CD4-positive, alpha-beta T cell treated with Interleukin-6 at 100 ng/mL for 8 hours (primary cell): ENCODE results near the gene PCGF1.
"Not testable (repeated sequence)": the region's sequence is repeated elsewhere in the genome, so short reads cannot be mapped to it uniquely, and the experiment has no call there.

Experiments used
- DNase-seq: peaks from one replicate; pipeline ENCODE4 v3.0.0-alpha.2; 2020; ENCODE audit warnings: mixed read lengths, low spot score

Gene PCGF1

DNA sequence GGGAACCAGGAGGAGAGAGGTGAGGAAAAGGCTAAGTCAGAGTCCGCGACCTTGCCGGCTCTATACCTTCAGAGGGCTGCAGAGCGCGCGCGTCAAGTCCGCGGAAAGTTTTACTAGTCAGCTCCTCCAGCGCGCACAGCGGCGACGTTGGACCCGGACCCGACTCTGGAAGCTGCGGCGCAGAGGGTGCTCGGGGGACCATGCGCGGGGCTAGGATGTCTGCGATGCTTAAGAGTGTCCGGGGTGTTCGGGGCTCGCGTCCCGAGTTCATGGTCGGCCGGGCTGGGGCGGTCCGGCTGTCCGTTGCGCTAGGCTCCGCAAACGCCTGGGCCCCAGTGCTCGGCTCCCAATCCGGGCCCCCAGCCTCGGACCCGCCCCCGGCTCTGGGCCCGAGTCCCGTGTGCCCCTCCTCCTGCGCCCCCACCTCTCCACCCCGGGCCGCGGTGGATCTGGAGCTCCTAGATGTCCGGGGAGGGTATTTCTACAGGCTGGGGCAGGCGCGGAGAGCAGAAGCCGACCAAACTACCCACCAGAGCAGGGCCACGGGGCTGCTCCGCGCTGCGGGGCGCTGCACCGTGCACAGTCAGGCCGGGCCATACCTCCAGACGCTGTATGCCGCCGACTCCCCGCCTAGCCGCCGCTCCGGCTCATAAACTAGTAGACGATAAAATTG is 8.1 kb downstream of the PCGF1 start, which contains the start of gene LBX2:
Gene LBX2, minus strand, starts transcription at position 337 of the 673 bp plus-strand sequence. Its CDS starts 66 bp downstream, at position 271.
- DNase-seq: no peak

DNA sequence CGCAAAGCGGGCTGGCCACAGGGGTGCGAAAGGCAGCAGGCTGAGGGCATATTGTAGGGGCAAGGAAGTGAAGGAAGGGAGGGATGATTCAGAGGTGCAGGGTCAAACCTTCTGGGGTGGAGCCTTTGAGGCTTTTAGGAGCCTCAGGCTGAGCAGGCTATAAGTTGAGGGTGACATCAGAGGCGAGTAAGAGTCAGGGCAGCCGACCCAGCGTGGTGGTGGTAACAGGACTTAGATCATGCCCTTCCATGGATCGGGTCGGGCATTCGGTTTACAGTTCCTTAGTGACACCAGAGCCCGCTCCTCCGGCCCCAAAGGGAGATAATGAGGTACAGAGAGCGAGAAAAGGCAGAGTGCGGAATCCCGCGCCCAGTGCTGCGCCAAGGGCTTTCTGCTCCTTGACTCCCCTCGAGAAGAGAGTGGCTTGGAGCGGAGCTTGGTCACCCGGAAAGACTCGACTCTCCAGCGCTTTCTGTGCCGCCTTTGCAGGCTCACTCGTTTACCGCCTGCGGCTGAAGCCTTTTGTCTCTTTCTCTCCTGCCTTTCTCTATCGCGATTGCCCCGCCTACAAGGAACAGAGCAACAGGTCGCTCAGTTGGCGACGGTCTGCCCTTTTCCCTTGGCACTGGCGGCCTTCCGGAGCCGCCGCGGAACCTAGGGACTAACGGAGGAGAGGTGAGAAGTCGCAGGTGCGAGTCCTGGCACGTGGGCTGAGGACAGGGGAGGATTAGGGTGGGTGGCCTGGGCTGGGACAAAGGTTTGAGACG is 8.8 kb downstream of the PCGF1 start:
- DNase-seq: no peak

DNA sequence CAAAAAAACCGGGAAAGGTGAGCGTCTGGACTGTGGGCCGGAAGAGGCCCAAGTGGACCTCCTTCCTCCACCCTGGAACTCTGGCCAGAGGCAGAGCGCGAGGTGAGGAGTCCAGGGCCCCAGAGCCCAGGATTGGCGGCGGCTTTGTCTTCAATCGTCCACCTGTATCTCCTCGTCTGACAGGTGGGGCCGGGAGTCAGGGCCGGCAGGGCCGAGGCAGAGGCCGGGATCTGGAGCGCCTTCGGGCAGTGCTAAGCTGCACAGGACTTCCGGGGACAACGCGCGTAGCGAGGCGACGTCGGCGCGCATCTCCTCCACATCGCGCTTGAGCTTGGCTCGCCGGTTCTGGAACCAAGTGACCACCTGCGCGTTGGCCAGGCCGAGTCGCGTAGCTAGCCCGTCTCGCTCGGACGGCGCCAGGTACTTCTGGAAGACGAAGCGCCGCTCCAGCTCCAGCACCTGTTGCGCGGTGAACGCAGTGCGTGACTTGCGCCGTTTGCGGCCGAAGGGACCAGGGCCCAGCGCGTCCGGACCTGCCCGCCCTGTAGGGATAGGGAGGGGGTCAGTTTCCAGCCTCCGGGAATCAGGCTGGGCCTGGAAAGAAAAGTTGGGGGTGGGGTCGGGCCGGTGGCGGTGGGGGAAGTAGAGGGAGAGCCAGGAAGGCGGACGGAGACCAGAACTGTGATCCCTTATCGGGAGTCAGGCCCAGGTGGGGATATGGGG is 9.6 kb downstream of the PCGF1 start:
- no peak for DNase-seq

- DNase-seq: no peak
These were observed 10.3 kb downstream of the PCGF1 start for GRCh38 chr2:74496997-74497776.

GRCh38 chr2:74495440-74495839 is 12.1 kb downstream of the PCGF1 start:
- no peak for DNase-seq

DNA sequence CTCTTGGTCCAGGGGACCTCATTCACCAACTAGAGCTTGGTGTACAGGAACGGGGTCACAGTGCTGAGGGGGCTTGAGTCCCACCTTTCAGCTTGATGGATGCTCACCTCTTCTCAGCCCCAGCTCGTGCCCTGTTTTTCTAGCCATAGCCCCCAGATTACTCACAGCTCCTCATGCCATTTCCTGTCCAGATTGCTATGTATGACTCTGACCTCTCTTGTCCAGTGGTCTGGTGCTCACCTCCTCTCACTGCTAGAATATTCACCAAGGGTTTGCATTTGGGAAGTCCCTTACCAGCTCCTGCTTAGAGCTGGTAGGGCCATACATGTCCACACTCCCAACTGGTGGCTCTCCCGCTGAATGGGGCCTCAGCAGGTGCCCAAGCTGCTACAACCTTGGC is 13.9 kb downstream of the PCGF1 start:
- DNase-seq: no peak

- DNase-seq: no peak
These were observed 15.6 kb downstream of the PCGF1 start for GRCh38 chr2:74491648-74492544.

GRCh38 chr2:74489906-74490305 is 17.6 kb downstream of the PCGF1 start:
- no peak for DNase-seq

DNA sequence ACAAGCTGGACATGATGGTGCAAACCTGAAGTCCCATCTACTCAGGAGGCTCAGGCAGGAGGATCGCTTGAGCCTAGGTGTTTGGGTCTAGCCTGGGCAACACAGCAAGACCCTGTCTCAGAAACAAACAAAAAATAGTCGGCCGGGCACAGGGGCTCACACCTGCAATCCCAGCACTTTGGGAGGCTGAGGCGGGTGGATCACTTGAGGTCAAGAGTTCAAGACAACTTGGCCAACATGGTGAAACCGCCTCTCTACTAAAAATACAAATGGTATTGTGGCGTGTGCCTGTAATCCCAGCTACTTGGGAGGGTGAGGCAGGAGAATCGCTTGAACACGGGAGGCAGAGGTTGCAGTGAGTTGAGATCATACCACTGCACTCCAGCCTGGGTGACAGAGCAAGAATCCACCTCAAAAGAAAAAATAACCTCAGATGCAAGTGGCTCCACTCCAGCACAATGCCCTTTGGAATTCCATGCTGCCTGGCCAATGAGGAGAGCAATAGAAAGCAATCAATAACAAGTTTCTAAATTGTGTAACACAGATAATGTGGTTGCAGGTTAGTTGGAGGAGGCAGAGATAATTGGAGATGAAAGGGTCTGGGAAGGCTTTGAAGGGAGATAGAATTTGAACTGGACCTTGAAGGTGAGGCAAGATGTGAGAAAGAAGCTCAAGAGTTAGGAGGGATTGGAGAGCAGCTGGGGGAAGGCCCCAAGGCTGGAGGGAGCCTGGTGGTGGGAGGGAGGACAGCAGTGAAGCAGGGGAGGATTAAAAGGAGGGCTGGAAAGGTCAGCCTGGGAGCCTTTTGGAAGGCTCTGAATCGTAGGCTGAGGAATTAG is 18.6 kb downstream of the PCGF1 start:
- DNase-seq: no peak

- no peak for DNase-seq
These were observed 21.4 kb downstream of the PCGF1 start for GRCh38 chr2:74486141-74486540.

GRCh38 chr2:74483675-74484164 is 23.8 kb downstream of the PCGF1 start:
- DNase-seq: not testable (repeated sequence)

DNA sequence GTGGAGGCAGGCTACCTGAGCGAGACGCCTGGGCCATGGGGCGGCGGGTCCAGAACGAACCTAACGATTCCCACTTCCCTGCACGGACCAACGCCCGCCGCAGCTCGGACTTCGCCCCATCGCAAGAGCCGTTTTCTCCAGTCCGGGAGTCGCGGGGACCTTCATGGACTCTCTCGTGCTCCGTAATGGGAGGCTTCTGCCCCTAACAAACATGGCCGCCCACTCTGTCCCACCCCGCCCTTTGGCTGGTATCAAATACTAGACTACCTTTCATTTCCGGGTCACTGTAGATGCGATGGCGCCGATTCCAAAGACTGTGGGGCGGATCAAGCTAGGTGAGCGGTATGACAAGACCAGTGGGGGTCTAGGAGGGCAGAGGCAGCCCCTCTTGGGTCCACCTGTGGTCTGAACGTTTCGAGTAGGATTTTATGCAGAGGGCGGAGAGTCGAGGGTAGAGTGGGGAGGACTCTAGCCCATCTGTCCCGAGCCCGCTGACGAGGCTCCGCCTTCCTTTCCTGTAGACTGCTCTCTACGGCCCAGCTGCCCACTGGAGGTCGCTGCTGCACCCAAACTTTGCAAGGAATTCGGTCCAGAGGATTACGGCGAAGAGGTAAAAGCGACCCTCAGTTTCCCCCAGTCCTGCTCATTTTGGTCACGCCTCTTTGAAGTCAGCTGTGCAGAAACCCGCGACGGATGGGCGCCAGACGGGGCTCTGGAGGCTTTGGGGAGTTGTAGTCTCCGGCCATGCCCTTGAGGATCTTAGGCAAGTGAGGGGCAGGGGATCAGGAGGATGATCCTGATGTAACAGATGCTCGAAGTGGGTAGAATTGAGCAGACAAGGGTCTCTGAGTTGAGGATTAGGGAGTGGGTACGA is 24.5 kb downstream of the PCGF1 start, which contains the start of the genes CCDC142 and TTC31:
Gene CCDC142, minus strand, starts transcription at position 198 of the 874 bp plus-strand sequence. Its CDS starts 161 bp downstream, at position 37.
Gene TTC31, plus strand, starts transcription at position 281 of the 874 bp plus-strand sequence. Its CDS starts 15 bp downstream, at position 296.
- peak; percentile 93 for DNase-seq

GRCh38 chr2:74481961-74482800 is 25.3 kb downstream of the PCGF1 start:
- peak; percentile 39 for DNase-seq

GRCh38 chr2:74481431-74481830 is 26.1 kb downstream of the PCGF1 start:
- DNase-seq: no peak

- DNase-seq: no peak
These were observed 32.6 kb downstream of the PCGF1 start for GRCh38 chr2:74474899-74475298.

- DNase-seq: no peak
These were observed 33.0 kb downstream of the PCGF1 start for GRCh38 chr2:74474481-74474880.

- no peak for DNase-seq
These were observed 34.6 kb downstream of the PCGF1 start for GRCh38 chr2:74472945-74473258.
